HEK293 (cell line): ENCODE results near the gene AADACL3.

Experiments used
- CTCF ChIA-PET: fragments of 350-600 bp; formaldehyde crosslinking; extraction: SDS; loops from one replicate; lab custom pipeline; 2021; ENCODE audit warnings: antibody characterized with exemption; lab: Yijun Ruan, JAX
- POLR2A ChIA-PET: fragments of 300-600 bp; formaldehyde crosslinking; extraction: SDS; loops from one replicate; lab custom pipeline; 2020; ENCODE audit warnings: antibody characterized with exemption, inconsistent platforms; lab: Yijun Ruan, JAX
- H3K27ac ChIP-seq: fragments of 200-500 bp; sonication (Bioruptor generic); 2 replicates; pipeline ENCODE4 v1.5.1; 2014; ENCODE audit warnings: low read depth, low read length, control low read depth, inconsistent platforms; ENCODE audit errors: extremely low read depth
- H3K36me3 ChIP-seq, 2 experiments: fragments of 200-500 bp in 1 of 2; sonication (Bioruptor generic) in 1 of 2; 1 replicate in 1 of 2; 2 replicates in 1 of 2; pipeline ENCODE4 v1.5.1; 2014 to 2017; ENCODE audit warnings: inconsistent platforms in 2 of 2, low read length in 2 of 2; ENCODE audit not compliant: control insufficient read depth in 2 of 2, insufficient read depth in 1 of 2
- H3K4me1 ChIP-seq: fragments of 200-500 bp; sonication (Bioruptor generic); 2 replicates; pipeline ENCODE4 v1.5.1; 2014; ENCODE audit warnings: mild to moderate bottlenecking, low read length, inconsistent platforms; ENCODE audit not compliant: control insufficient read depth, insufficient read depth
- H3K4me3 ChIP-seq: 2 replicates; pipeline ENCODE4 v1.5.1; 2011; ENCODE audit warnings: low read depth, mild to moderate bottlenecking, control low read depth, low read length, moderate library complexity
- H3K9me3 ChIP-seq: fragments of 200-500 bp; sonication (Bioruptor generic); 2 replicates; pipeline ENCODE4 v1.5.1; 2014; ENCODE audit warnings: low read depth, low read length, inconsistent platforms; ENCODE audit not compliant: control insufficient read depth, insufficient read depth
- BCL11B ChIP-seq: fragments of 450-650 bp; formaldehyde crosslinking; IDR thresholded peaks from 2 replicates; pipeline ENCODE4 v1.5.1; 2016; ENCODE audit warnings: low read depth, missing biosample characterization, missing genetic modification characterization
- BCL6B ChIP-seq: fragments of 450-650 bp; formaldehyde crosslinking; IDR thresholded peaks from 2 replicates; pipeline ENCODE4 v1.5.1; 2017; ENCODE audit warnings: missing biosample characterization, missing genetic modification characterization
- KLF8 ChIP-seq: fragments of 450-650 bp; formaldehyde crosslinking; IDR thresholded peaks from 2 replicates; pipeline ENCODE4 v1.5.1; 2016; ENCODE audit warnings: missing biosample characterization, missing genetic modification characterization
- KLF9 ChIP-seq: fragments of 450-650 bp; formaldehyde crosslinking; IDR thresholded peaks from 2 replicates; pipeline ENCODE4 v1.5.1; 2016; ENCODE audit warnings: missing biosample characterization, missing genetic modification characterization, low read depth
- SCRT2 ChIP-seq: fragments of 450-650 bp; formaldehyde crosslinking; IDR thresholded peaks from 2 replicates; pipeline ENCODE4 v1.5.1; 2016; ENCODE audit warnings: missing biosample characterization, missing genetic modification characterization
- SETDB1 ChIP-seq: IDR thresholded peaks from one replicate; pipeline ENCODE4 v1.6.1; 2017; ENCODE audit warnings: mild to moderate bottlenecking, low read length, moderate library complexity, mixed read lengths; ENCODE audit not compliant: insufficient read length
- YY1 ChIP-seq: fragments of 450-650 bp; formaldehyde crosslinking; IDR thresholded peaks from 2 replicates; pipeline ENCODE4 v1.5.1; 2018; ENCODE audit warnings: missing biosample characterization, missing genetic modification characterization
- YY2 ChIP-seq: fragments of 450-650 bp; formaldehyde crosslinking; IDR thresholded peaks from 2 replicates; pipeline ENCODE4 v1.5.1; 2016; ENCODE audit warnings: missing biosample characterization, missing genetic modification characterization
- ZBTB20 ChIP-seq: fragments of 450-650 bp; formaldehyde crosslinking; IDR thresholded peaks from 2 replicates; pipeline ENCODE4 v1.5.1; 2016; ENCODE audit warnings: missing biosample characterization, missing genetic modification characterization
- ZBTB48 ChIP-seq: fragments of 450-650 bp; formaldehyde crosslinking; IDR thresholded peaks from 2 replicates; pipeline ENCODE4 v1.5.1; 2016; ENCODE audit warnings: missing biosample characterization, missing genetic modification characterization
- ZNF157 ChIP-seq: fragments of 450-650 bp; formaldehyde crosslinking; IDR thresholded peaks from 2 replicates; pipeline ENCODE4 v1.5.1; 2016; ENCODE audit warnings: missing biosample characterization, missing genetic modification characterization
- ZNF184 ChIP-seq: fragments of 450-650 bp; IDR thresholded peaks from 2 replicates; pipeline ENCODE4 v1.5.1; 2018; ENCODE audit warnings: missing biosample characterization, mild to moderate bottlenecking, missing genetic modification characterization
- ZNF23 ChIP-seq: fragments of 450-650 bp; formaldehyde crosslinking; IDR thresholded peaks from 2 replicates; pipeline ENCODE4 v1.5.1; 2016; ENCODE audit warnings: missing biosample characterization, missing genetic modification characterization, borderline replicate concordance
- ZNF248 ChIP-seq: fragments of 450-650 bp; formaldehyde crosslinking; IDR thresholded peaks from 2 replicates; pipeline ENCODE4 v1.5.1; 2017; ENCODE audit warnings: missing biosample characterization, missing genetic modification characterization
- ZNF26 ChIP-seq: fragments of 450-650 bp; formaldehyde crosslinking; IDR thresholded peaks from 2 replicates; pipeline ENCODE4 v1.5.1; 2016; ENCODE audit warnings: missing biosample characterization, missing genetic modification characterization
- ZNF302 ChIP-seq: fragments of 450-650 bp; formaldehyde crosslinking; IDR thresholded peaks from 2 replicates; pipeline ENCODE4 v1.5.1; 2016; ENCODE audit warnings: missing biosample characterization, missing genetic modification characterization, low read depth
- ZNF335 ChIP-seq: fragments of 450-650 bp; formaldehyde crosslinking; conservative IDR thresholded peaks from 2 replicates; pipeline ENCODE4 v1.5.1; 2016; ENCODE audit warnings: missing biosample characterization, missing genetic modification characterization
- ZNF610 ChIP-seq: fragments of 450-650 bp; formaldehyde crosslinking; IDR thresholded peaks from 2 replicates; pipeline ENCODE4 v1.5.1; 2016; ENCODE audit warnings: missing biosample characterization, missing genetic modification characterization, borderline replicate concordance
- ZNF629 ChIP-seq: fragments of 450-650 bp; formaldehyde crosslinking; IDR thresholded peaks from 2 replicates; pipeline ENCODE4 v1.5.1; 2017; ENCODE audit warnings: missing biosample characterization, missing genetic modification characterization
- ZSCAN18 ChIP-seq: fragments of 450-650 bp; formaldehyde crosslinking; IDR thresholded peaks from 2 replicates; pipeline ENCODE4 v1.5.1; 2016; ENCODE audit warnings: missing biosample characterization, missing genetic modification characterization
- TF ChIP-seq, protein P1 (sequence below): fragments of 450-650 bp; formaldehyde crosslinking; IDR thresholded peaks from 2 replicates; pipeline ENCODE4 v1.5.1; 2016; ENCODE audit warnings: missing biosample characterization, missing genetic modification characterization

Gene AADACL3

DNA sequence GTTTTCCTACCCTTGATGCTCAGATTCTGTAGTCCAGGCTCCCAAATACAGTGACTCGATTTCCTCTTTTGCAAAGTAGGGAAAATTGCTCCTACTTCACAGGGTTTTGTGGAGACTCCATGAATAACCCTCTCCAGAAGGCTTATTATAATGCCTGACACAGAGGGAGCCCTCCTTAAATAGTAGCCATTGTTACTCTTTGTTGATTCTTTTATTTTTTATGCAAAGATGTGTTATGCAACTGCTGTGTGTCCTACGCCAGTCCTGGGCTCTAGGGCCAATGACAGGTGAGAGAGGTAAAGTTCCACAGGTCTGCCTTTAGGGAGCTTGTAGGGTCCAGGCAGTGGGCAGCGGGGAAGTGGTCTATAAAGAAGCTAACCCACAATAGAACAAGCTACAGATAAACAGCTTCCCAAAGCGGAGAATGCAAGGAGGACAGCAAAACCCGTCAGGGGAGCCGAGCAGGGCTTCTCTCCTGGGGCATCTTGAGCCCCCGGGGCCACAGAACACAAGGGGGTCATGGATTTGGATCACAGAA, 1.5 kb downstream of the AADACL3 start:
- no peak overlapping the region for H3K4me3 ChIP-seq
- H3K27ac ChIP-seq = no peak overlapping the region
- H3K9me3 ChIP-seq = no peaks in the 10 kb centered on the region
- no peaks in the 10 kb centered on the region for H3K4me1 ChIP-seq
- ChIA-PET POLR2A (no interaction called here), CTCF (no interaction called here)
- H3K36me3 ChIP-seq = no peaks in the 10 kb centered on the region
- no peak for TF ChIP-seq ZNF157 (tag by site-specific recombination)
- TF ChIP-seq BCL6B (tag by site-specific recombination) = no peak
- TF ChIP-seq ZNF629 = no peak
- no peak for TF ChIP-seq YY2 (tag by site-specific recombination)
- no peak for TF ChIP-seq ZNF610 (tag by site-specific recombination)
- no peak for TF ChIP-seq ZNF23 (tag by site-specific recombination)
- no peak for TF ChIP-seq ZNF184 (tag by site-specific recombination)

GRCh38 chr1:12722626-12723025, 6.7 kb downstream of the AADACL3 start:
- TF ChIP-seq ZNF26 (tag by site-specific recombination) (no peak), ZNF23 (tag by site-specific recombination) (no peak), ZNF335 (tag by site-specific recombination) (no peak), SETDB1 (no peak), KLF8 (tag by site-specific recombination) (no peak), ZNF302 (no peak), YY1 (tag by site-specific recombination) (no peak), ZBTB20 (tag by site-specific recombination) (no peak), ZNF248 (tag by site-specific recombination) (no peak), ZBTB48 (tag by site-specific recombination) (no peak), ZSCAN18 (tag by site-specific recombination) (no peak), KLF9 (no peak), SCRT2 (tag by site-specific recombination) (no peak), ZNF629 (no peak), BCL11B (tag by site-specific recombination) (no peak)
- TF ChIP-seq, protein P1, sequence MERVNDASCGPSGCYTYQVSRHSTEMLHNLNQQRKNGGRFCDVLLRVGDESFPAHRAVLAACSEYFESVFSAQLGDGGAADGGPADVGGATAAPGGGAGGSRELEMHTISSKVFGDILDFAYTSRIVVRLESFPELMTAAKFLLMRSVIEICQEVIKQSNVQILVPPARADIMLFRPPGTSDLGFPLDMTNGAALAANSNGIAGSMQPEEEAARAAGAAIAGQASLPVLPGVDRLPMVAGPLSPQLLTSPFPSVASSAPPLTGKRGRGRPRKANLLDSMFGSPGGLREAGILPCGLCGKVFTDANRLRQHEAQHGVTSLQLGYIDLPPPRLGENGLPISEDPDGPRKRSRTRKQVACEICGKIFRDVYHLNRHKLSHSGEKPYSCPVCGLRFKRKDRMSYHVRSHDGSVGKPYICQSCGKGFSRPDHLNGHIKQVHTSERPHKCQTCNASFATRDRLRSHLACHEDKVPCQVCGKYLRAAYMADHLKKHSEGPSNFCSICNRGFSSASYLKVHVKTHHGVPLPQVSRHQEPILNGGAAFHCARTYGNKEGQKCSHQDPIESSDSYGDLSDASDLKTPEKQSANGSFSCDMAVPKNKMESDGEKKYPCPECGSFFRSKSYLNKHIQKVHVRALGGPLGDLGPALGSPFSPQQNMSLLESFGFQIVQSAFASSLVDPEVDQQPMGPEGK (tag by site-specific recombination) = no peak
- POLR2A ChIA-PET = no interaction called here
- Histone ChIP-seq H3K4me1 (no peaks in the 10 kb centered on the region), H3K27ac (no peak overlapping the region), H3K9me3 (no peaks in the 10 kb centered on the region), H3K4me3 (no peak overlapping the region), H3K36me3 (no peaks in the 10 kb centered on the region)
- CTCF ChIA-PET = interaction anchor here (0.6 kb wide), 2 partner anchors 446 to 1003 kb away, joined by 4 read pairs; no protein-coding TSS in a partner anchor
